Stimulated activated CD4-positive, alpha-beta T cell treated with anti-CD3 and anti-CD28 coated beads, TNF-alpha, amount 100 ng/mL, for 48 hours (primary cell): Measurements from ENCODE around the gene PHLDA3.
"Not testable (repeated sequence)": the region's sequence is repeated elsewhere in the genome, so short reads cannot be mapped to it uniquely, and the experiment has no call there.

Experiments used
- DNase-seq, 3 donors: peaks; one replicate each; pipeline ENCODE4 v3.0.0-alpha.2; 2020; ENCODE audit warnings: low read depth in 3 of 3

Gene PHLDA3

GRCh38 chr1:201486187-201486586, 17.2 kb upstream of the PHLDA3 start:
- no peak for DNase-seq

GRCh38 chr1:201485184-201485774, 16.3 kb upstream of the PHLDA3 start:
- no peak for DNase-seq

GRCh38 chr1:201483373-201483949, 14.5 kb upstream of the PHLDA3 start:
- no peak for DNase-seq

GRCh38 chr1:201482755-201483154, 13.8 kb upstream of the PHLDA3 start:
- DNase-seq, result no peak

GRCh38 chr1:201481761-201482493, 12.9 kb upstream of the PHLDA3 start:
- peak; percentile 60 to 81 (median 69) for DNase-seq

GRCh38 chr1:201481004-201481380, 12.0 kb upstream of the PHLDA3 start:
- DNase-seq, result no peak

GRCh38 chr1:201480231-201481003, 11.4 kb upstream of the PHLDA3 start:
- peak; percentile 33 to 60 (median 37) for DNase-seq

GRCh38 chr1:201479201-201479730, 10.3 kb upstream of the PHLDA3 start:
- DNase-seq, result no peak

GRCh38 chr1:201478666-201479065, 9.7 kb upstream of the PHLDA3 start:
- not testable (repeated sequence) for DNase-seq

- DNase-seq, result no peak
Observed at GRCh38 chr1:201476670-201477344, 7.8 kb upstream of the PHLDA3 start.

GRCh38 chr1:201475915-201476669, 7.1 kb upstream of the PHLDA3 start:
- no peak for DNase-seq

- no peak for DNase-seq
Observed at GRCh38 chr1:201475130-201475529, 6.1 kb upstream of the PHLDA3 start.

- DNase-seq, result no peak
Observed at GRCh38 chr1:201473296-201473695, 4.3 kb upstream of the PHLDA3 start.

GRCh38 chr1:201472321-201472720, 3.3 kb upstream of the PHLDA3 start:
- DNase-seq, result not testable (repeated sequence)

- DNase-seq, result no peak
Observed at GRCh38 chr1:201471772-201472171, 2.8 kb upstream of the PHLDA3 start.

GRCh38 chr1:201470581-201470980, 1.6 kb upstream of the PHLDA3 start:
- no peak for DNase-seq

GRCh38 chr1:201469645-201470074, 672 bp upstream of the PHLDA3 start:
- no peak for DNase-seq

- DNase-seq, result no peak
Observed at GRCh38 chr1:201468501-201468843, 516 bp downstream of the PHLDA3 start.

GRCh38 chr1:201466492-201466891, 2.5 kb downstream of the PHLDA3 start:
- DNase-seq, result no peak

- DNase-seq, result no peak
Observed at GRCh38 chr1:201465698-201466290, 3.2 kb downstream of the PHLDA3 start.
